Measurements from ENCODE around the gene COL4A6.

DNA sequence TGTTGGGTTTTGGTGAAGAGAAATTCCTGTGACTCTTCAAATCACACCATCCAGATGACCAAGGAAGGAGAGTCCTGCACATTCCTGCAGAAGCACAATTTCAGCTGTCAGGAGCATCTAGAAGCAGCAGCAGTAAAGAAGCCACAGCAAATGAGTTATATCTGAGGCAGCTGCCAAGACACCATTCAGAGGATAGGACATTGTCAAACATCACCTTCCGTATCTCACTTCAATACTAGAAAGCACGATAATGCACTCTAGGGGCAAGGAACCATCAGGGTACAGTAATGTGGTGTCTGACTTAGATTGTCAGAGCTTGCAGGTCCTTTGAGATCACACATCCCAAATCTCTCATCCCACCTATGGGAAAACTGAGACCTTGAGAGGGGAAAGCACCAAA lies 134.5 kb downstream of the COL4A6 start:
- TF ChIP-seq ZNF132 (tag by site-specific recombination; IDR thresholded peaks at IDR 0.05; ENCODE audit: borderline replicate concordance) (no peak), ZNF416 (tag by site-specific recombination; IDR thresholded peaks at IDR 0.05) (no peak), ZNF626 (tag by site-specific recombination; IDR thresholded peaks at IDR 0.05) (no peak), ZNF629 (tag by site-specific recombination; IDR thresholded peaks at IDR 0.05) (no peak), SP7 (tag by site-specific recombination; IDR thresholded peaks at IDR 0.05) (no peak), ZNF423 (tag by site-specific recombination; IDR thresholded peaks at IDR 0.05) (no peak), HOXA7 (CRISPR knock-in tag; IDR thresholded peaks at IDR 0.05; ENCODE audit: borderline replicate concordance) (no peak)
- TF ChIP-seq, protein P1, sequence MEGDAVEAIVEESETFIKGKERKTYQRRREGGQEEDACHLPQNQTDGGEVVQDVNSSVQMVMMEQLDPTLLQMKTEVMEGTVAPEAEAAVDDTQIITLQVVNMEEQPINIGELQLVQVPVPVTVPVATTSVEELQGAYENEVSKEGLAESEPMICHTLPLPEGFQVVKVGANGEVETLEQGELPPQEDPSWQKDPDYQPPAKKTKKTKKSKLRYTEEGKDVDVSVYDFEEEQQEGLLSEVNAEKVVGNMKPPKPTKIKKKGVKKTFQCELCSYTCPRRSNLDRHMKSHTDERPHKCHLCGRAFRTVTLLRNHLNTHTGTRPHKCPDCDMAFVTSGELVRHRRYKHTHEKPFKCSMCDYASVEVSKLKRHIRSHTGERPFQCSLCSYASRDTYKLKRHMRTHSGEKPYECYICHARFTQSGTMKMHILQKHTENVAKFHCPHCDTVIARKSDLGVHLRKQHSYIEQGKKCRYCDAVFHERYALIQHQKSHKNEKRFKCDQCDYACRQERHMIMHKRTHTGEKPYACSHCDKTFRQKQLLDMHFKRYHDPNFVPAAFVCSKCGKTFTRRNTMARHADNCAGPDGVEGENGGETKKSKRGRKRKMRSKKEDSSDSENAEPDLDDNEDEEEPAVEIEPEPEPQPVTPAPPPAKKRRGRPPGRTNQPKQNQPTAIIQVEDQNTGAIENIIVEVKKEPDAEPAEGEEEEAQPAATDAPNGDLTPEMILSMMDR (tag by site-specific recombination; IDR thresholded peaks at IDR 0.05) = no peak
- TF ChIP-seq, protein P2, sequence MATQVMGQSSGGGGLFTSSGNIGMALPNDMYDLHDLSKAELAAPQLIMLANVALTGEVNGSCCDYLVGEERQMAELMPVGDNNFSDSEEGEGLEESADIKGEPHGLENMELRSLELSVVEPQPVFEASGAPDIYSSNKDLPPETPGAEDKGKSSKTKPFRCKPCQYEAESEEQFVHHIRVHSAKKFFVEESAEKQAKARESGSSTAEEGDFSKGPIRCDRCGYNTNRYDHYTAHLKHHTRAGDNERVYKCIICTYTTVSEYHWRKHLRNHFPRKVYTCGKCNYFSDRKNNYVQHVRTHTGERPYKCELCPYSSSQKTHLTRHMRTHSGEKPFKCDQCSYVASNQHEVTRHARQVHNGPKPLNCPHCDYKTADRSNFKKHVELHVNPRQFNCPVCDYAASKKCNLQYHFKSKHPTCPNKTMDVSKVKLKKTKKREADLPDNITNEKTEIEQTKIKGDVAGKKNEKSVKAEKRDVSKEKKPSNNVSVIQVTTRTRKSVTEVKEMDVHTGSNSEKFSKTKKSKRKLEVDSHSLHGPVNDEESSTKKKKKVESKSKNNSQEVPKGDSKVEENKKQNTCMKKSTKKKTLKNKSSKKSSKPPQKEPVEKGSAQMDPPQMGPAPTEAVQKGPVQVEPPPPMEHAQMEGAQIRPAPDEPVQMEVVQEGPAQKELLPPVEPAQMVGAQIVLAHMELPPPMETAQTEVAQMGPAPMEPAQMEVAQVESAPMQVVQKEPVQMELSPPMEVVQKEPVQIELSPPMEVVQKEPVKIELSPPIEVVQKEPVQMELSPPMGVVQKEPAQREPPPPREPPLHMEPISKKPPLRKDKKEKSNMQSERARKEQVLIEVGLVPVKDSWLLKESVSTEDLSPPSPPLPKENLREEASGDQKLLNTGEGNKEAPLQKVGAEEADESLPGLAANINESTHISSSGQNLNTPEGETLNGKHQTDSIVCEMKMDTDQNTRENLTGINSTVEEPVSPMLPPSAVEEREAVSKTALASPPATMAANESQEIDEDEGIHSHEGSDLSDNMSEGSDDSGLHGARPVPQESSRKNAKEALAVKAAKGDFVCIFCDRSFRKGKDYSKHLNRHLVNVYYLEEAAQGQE (tag by site-specific recombination; IDR thresholded peaks at IDR 0.05) = no peak
